ENCODE results near the gene CNTN5.

CNTN5 gene

DNA sequence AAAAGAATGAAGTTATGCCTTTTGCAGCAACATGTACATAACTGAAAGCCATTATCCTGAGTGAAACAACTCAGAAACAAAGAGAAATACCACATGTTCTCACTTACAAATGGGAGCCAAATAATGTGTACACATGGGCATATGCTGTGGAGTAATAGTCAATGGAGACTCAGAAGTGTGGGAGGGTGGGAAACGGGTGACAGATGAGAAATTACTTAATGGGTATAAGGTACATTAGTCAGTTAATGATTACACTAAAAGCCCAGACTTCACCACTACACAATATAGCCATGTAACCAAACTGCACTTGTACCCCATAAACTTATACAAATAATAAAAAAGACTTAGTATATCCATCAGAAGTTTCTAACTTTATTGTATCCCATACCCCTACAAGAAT, 992.3 kb downstream of the CNTN5 start:
- Histone ChIP-seq H3K27me3 (replicated peaks) (no peaks in the 10 kb centered on the region), H3K36me3 (replicated peaks) (no peaks in the 10 kb centered on the region), H3K27ac (no peak overlapping the region), H3K4me3 (ENCODE audit: low read depth, low read length) (no peak overlapping the region)
- TF ChIP-seq, protein P1, sequence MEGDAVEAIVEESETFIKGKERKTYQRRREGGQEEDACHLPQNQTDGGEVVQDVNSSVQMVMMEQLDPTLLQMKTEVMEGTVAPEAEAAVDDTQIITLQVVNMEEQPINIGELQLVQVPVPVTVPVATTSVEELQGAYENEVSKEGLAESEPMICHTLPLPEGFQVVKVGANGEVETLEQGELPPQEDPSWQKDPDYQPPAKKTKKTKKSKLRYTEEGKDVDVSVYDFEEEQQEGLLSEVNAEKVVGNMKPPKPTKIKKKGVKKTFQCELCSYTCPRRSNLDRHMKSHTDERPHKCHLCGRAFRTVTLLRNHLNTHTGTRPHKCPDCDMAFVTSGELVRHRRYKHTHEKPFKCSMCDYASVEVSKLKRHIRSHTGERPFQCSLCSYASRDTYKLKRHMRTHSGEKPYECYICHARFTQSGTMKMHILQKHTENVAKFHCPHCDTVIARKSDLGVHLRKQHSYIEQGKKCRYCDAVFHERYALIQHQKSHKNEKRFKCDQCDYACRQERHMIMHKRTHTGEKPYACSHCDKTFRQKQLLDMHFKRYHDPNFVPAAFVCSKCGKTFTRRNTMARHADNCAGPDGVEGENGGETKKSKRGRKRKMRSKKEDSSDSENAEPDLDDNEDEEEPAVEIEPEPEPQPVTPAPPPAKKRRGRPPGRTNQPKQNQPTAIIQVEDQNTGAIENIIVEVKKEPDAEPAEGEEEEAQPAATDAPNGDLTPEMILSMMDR (IDR thresholded peaks at IDR 0.05; ENCODE audit: low read depth, low read length, missing control alignments): no peak
- in situ Hi-C loops (cut with HindIII; ENCODE audit: low pct_ligation_motif_present, low sequenced_read_pairs): no loop called here
- DNase-seq: no peak

DNA sequence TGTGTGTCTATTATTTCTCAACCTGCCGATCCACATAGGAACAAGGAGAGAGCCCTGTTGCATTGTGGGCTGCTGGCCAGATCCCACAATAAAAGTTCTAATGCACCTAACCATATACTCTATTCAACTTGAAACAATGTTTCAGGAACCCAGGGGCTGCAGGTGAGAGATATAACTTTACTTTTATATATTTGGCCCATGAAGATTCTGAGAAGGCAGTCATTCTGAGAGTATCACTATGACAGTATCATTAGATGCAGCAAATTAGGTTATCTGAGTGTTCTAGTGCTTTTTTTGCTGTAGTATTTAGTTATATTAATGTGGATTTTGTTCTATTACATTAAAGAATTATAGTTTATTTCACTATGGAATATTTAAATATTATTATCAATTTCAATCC, 1011.2 kb downstream of the CNTN5 start:
- Histone ChIP-seq H3K27ac (no peak overlapping the region), H3K4me3 (ENCODE audit: low read depth, low read length) (no peak overlapping the region), H3K36me3 (replicated peaks) (no peaks in the 10 kb centered on the region), H3K27me3 (replicated peaks) (no peaks in the 10 kb centered on the region)
- no peak for DNase-seq
- in situ Hi-C loops (cut with HindIII; ENCODE audit: low pct_ligation_motif_present, low sequenced_read_pairs): no loop called here
- TF ChIP-seq, protein P1 (IDR thresholded peaks at IDR 0.05; ENCODE audit: low read depth, low read length, missing control alignments): no peak

DNA sequence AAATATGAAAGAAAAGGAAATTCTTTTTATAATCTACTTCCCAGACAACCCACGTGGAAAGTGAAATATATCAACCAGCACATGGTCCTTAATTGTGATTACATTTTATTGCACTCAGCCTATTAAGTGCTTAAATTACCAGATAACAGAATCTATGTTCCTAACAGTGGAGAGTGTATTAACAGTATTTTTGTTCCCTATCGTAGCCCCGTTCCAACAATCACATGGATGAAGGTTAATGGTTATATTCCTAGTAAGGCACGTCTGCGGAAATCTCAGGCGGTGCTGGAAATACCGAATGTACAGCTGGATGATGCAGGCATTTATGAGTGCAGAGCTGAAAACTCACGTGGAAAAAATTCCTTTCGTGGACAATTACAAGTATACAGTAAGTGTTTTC, 1040.3 kb downstream of the CNTN5 start:
- no peak overlapping the region for H3K27ac ChIP-seq
- no peak overlapping the region for H3K4me3 ChIP-seq (ENCODE audit: low read depth, low read length)
- in situ Hi-C loops (cut with HindIII; ENCODE audit: low pct_ligation_motif_present, low sequenced_read_pairs): no loop called here
- TF ChIP-seq, protein P1 (IDR thresholded peaks at IDR 0.05; ENCODE audit: low read depth, low read length, missing control alignments): no peak
- DNase-seq: no peak
- H3K27me3 ChIP-seq (replicated peaks): no peaks in the 10 kb centered on the region
- H3K36me3 ChIP-seq (replicated peaks): no peaks in the 10 kb centered on the region

DNA sequence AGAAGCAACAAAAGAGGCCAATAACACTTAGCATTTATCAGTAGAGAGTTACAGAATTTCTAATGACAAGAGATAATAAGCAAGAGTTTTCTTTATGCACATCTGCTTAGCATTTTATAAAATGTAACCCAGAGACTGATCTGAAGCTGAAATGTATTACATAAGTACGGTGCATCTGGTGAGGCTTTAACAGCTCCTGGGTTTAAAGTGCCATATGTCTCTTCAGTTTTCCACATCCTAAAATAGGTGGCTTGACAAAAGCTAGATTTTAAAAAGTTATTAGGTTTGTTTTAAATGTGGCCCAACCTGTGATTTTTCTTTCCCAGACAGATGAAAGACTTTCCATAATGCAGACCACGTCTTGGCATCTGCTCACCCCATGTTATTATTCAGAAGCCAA, 1045.7 kb downstream of the CNTN5 start:
- Histone ChIP-seq H3K27ac (no peak overlapping the region), H3K27me3 (replicated peaks) (no peaks in the 10 kb centered on the region), H3K4me3 (ENCODE audit: low read depth, low read length) (no peak overlapping the region), H3K36me3 (replicated peaks) (no peaks in the 10 kb centered on the region)
- TF ChIP-seq, protein P1 (IDR thresholded peaks at IDR 0.05; ENCODE audit: low read depth, low read length, missing control alignments): no peak
- in situ Hi-C loops (cut with HindIII; ENCODE audit: low pct_ligation_motif_present, low sequenced_read_pairs): no loop called here
- DNase-seq: no peak

DNA sequence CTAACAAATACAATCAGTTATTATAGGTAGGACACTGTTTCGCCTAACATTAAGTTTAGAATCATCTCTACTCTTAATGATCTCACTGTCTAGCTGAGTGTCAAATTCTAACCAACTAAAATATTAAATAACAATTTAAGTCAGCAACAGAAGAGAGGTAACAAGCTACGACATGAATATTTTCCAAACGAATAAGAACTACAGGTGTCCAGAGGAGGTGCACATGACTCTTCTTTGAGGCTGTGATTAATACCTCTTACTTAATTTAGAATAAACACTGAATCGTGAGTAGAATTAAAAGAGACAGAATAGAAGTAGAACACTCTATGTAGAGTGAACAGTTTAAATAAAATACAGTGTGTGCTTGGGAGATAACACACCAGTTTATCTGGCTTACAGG, 1047.4 kb downstream of the CNTN5 start:
- TF ChIP-seq, protein P1 (IDR thresholded peaks at IDR 0.05; ENCODE audit: low read depth, low read length, missing control alignments): no peak
- H3K27ac ChIP-seq: no peak overlapping the region
- H3K27me3 ChIP-seq (replicated peaks): no peaks in the 10 kb centered on the region
- no peak overlapping the region for H3K4me3 ChIP-seq (ENCODE audit: low read depth, low read length)
- no peak for DNase-seq
- no peaks in the 10 kb centered on the region for H3K36me3 ChIP-seq (replicated peaks)
- in situ Hi-C loops (cut with HindIII; ENCODE audit: low pct_ligation_motif_present, low sequenced_read_pairs): no loop called here

DNA sequence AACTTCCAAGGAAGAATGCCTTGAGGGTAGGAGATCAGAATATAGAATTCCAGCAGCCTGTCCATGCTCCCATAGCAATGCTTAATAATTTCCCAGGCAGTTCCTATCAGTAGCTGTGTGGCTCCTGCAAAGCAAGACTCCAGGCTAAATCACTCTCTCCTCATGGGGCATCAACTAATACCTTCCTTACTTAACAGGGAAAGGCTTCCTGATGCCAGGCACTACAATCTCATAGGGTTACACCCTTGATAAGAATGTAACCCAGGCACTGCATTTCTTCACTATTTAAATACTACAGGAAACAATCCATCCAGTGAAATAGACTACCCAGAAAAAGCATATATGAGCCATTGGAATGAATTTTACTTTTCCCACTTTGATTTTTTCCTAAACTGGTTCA, 1051.4 kb downstream of the CNTN5 start:
- H3K36me3 ChIP-seq (replicated peaks): no peaks in the 10 kb centered on the region
- no peak overlapping the region for H3K4me3 ChIP-seq (ENCODE audit: low read depth, low read length)
- H3K27me3 ChIP-seq (replicated peaks): no peaks in the 10 kb centered on the region
- TF ChIP-seq, protein P1 (IDR thresholded peaks at IDR 0.05; ENCODE audit: low read depth, low read length, missing control alignments): no peak
- in situ Hi-C loops (cut with HindIII; ENCODE audit: low pct_ligation_motif_present, low sequenced_read_pairs): no loop called here
- no peak for DNase-seq
- no peak overlapping the region for H3K27ac ChIP-seq
